Heart left ventricle (tissue), 13 donors: ENCODE results near the gene CARS1.

ENCODE experiments used
- POLR2A ChIP-seq, 2 donors: fragments of 450-650 bp; IDR thresholded peaks; one replicate each; pipeline ENCODE4 v1.6.1; 2017; ENCODE audit warnings: antibody characterized with exemption in 2 of 2, mild to moderate bottlenecking in 2 of 2, moderate library complexity in 2 of 2
- TF ChIP-seq, protein P1 (sequence below), 12 donors: fragments of 200-600 bp; sonication (generic) in 4 of 12; IDR thresholded peaks; one replicate each; pipeline versions ENCODE4 v1.5.0 to v1.8.0; 2018 to 2022; ENCODE audit warnings: antibody characterized with exemption in 12 of 12, mild to moderate bottlenecking in 5 of 12
- donor health status: ischemic (EF 13 %, LVEDD 7.1; RV severe dilation, severe dysfunction).
- donor health status: DM: no; HTN: yes; CAD: no.
- donor health status: DM: no; HTN: no; CAD: no.
- donor health status: ischemic (EF 25% LVEDD 6.9; RV normal size, moderate dysfunction).
- donor health status: ischemic (EF 25% LVEDD 5.7; RV mildly dilated, moderate dysfunction).
- donor health status: ischemic (EF 35%, LVEDD 5.7; RV mildly dilated, moderate dysfunction).
- donor health status: nonischemic (EF 11% LVEDD 7.7; RV severe dilation, severe dysfunction).
- donor health status: DM: yes; HTN: yes; CAD: no.
- donor health status: PGD.
- donor health status: ischemic (EF 29% LVEDD 5.4; RV normal size, mild dysfunction).
- donor health status: nonischemic (EF 23%, LVEDD 6.1; RV moderate dilation, normal function).

DNA sequence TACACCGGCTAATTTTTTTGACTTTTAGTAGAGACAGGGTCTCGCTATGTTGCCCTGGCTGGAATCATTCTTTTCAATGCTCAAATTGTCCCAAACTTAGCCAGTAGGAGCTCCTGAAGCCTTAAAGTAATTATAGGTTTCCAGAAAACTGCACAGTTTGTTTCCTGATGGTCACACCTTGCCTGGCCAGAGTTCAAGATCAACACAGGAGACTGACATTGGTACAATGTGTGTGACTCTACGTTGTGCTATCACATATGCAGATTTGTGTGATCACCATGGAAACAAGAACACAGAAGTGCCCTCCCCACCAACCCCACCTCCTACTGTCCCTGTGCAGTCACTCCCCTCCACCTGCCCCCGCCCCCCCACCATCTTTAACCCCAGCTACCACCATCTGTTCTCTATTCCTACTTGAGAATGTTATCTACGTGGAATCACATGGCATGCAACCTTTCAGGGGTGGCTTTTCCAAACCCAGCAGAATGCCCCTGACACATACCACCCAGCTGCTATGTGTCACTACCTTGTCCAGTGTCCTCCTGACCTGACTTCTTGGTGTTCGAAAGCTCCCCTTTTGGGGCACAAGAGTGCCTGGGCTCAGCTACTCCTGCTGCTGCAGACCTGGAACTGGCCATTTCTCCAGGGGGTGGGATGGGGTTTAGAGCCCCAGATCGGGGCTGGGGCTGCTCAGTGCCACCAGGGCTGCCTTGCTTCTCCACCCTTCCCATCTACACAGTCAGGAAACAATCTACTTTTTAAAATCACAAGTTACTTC, 59.0 kb downstream of the CARS1 start:
- TF ChIP-seq, protein P1, sequence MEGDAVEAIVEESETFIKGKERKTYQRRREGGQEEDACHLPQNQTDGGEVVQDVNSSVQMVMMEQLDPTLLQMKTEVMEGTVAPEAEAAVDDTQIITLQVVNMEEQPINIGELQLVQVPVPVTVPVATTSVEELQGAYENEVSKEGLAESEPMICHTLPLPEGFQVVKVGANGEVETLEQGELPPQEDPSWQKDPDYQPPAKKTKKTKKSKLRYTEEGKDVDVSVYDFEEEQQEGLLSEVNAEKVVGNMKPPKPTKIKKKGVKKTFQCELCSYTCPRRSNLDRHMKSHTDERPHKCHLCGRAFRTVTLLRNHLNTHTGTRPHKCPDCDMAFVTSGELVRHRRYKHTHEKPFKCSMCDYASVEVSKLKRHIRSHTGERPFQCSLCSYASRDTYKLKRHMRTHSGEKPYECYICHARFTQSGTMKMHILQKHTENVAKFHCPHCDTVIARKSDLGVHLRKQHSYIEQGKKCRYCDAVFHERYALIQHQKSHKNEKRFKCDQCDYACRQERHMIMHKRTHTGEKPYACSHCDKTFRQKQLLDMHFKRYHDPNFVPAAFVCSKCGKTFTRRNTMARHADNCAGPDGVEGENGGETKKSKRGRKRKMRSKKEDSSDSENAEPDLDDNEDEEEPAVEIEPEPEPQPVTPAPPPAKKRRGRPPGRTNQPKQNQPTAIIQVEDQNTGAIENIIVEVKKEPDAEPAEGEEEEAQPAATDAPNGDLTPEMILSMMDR (IDR thresholded peaks at IDR 0.05) = no peak
- TF ChIP-seq POLR2A (IDR thresholded peaks at IDR 0.05) = no peak
